D721Med (cell line): ENCODE results near the gene MYL5.
A peak's percentile ranks its signal among the peaks of the same experiment; 100 is the strongest.

ENCODE experiments used
- DNase-seq: peaks from one replicate; pipeline ENCODE4 v3.0.0; 2011; ENCODE audit warnings: low spot score; ENCODE audit not compliant: insufficient read length
- FAIRE-seq: peaks from 2 replicates; lab custom pipeline; 2011; peaks lifted over from hg19 to GRCh38; lab: Jason Lieb, UNC
- TF ChIP-seq, protein P1 (sequence below): IDR thresholded peaks from 2 replicates; pipeline ENCODE4 v1.5.1; 2012; ENCODE audit warnings: mild to moderate bottlenecking, control low read depth; ENCODE audit not compliant: insufficient read depth; ENCODE audit errors: missing control alignments

Gene MYL5, protein sequence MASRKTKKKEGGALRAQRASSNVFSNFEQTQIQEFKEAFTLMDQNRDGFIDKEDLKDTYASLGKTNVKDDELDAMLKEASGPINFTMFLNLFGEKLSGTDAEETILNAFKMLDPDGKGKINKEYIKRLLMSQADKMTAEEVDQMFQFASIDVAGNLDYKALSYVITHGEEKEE

DNA sequence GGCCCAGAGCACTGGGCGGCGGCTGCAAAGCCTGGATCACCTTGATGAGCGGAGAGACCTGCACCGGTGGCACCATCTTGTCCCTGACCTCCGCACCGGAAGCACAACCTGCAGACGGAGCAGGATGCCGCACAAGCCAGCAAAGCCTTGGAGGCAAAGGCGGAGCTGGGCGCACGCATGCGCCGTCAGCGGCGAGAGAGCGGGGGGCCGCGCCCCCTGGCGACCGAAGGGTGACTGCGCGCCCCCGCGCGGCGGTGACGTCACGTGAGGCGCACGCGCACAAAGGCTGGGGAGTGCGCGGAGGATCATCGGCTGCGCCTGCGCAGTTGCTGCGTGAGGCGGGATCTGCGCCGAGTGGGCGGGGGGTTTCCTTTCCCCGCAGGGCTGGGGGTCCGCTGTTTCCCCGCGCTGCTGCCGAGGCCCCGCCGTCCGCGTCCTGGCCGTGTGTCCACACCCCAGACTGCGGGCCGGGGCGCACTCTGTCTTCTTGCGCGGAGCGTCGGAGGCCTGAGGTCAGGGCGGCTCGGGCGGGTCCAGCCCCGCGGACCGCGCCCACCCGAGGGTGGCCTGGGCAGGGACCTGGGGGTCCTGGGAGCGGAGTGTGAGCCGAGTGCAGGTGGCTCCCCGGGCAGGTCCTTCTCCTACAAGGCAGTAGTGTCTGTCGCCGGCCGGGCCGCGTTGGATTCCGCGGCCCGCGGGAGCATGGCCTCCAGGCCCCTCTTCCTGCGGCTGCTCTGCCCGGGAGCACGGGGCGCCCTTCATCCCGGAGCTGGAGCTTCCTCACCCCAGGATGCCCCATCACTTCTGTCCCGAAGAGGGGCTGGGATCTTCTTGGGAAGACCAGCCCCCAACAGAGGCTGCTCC is at the start of gene MYL5, which contains the start of gene ATP5ME:
MYL5 (plus strand) TSS at position 371 of the 864 bp plus-strand sequence. CDS start 3,485 bp downstream, outside the sequence.
ATP5ME (minus strand) TSS at position 105 of the 864 bp plus-strand sequence; CDS start at position 76, 29 bp downstream.
- TF ChIP-seq, protein P1, sequence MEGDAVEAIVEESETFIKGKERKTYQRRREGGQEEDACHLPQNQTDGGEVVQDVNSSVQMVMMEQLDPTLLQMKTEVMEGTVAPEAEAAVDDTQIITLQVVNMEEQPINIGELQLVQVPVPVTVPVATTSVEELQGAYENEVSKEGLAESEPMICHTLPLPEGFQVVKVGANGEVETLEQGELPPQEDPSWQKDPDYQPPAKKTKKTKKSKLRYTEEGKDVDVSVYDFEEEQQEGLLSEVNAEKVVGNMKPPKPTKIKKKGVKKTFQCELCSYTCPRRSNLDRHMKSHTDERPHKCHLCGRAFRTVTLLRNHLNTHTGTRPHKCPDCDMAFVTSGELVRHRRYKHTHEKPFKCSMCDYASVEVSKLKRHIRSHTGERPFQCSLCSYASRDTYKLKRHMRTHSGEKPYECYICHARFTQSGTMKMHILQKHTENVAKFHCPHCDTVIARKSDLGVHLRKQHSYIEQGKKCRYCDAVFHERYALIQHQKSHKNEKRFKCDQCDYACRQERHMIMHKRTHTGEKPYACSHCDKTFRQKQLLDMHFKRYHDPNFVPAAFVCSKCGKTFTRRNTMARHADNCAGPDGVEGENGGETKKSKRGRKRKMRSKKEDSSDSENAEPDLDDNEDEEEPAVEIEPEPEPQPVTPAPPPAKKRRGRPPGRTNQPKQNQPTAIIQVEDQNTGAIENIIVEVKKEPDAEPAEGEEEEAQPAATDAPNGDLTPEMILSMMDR = peak; percentile 65
- no peak for FAIRE-seq

DNA sequence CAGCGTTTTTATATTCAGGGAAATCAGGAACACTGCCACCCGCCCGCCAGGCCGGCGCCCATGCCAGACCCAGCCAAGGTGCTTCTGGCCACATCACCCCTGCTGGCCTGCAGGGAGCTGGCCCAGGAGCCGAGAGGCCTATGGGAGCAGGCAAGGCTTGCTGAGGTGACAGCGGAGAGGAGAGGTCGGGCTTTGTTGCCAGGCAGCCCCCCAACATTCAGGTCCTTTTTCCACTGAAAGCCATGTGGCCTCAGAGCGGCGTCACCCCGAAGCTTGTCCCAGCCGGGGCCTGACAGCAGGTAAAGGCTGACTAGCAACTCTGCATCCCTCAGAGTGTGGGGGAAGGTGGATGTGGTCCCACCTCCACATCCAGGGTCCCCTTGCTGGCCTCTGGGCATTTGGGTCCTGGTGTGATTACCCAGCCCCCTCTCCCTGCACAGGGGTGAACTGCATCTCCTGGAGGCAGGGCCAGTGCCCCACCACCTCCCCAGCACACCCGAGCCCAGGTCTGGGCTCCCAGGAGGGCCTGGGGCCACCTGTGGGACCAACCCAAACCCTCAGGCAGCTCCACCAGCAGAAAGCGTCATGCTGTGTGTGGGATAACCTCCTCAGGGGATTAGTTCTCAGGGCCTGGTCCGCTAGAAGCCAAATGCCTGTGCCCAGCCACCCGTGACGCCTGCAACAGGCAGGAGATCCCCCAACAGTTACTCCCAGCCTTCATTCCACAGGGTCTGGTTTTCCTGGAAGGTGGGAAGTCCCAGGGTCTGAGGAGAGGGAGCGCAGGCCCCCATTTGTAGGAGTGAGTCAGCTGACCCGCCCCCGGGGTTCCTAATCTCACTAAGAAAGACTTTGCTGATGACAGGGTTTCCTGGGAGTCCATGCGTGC is 49.4 kb upstream of the MYL5 start, which contains the start of gene PDE6B:
PDE6B (plus strand) TSS at position 869 of the 886 bp plus-strand sequence. CDS start 54 bp downstream, outside the sequence.
- FAIRE-seq = no peak
- TF ChIP-seq, protein P1 = no peak
- peak; percentile 73 for DNase-seq

More for the DNA sequence above, at the start of gene MYL5, which contains the start of gene ATP5ME:
- DNase-seq = peak; percentile 100

DNA sequence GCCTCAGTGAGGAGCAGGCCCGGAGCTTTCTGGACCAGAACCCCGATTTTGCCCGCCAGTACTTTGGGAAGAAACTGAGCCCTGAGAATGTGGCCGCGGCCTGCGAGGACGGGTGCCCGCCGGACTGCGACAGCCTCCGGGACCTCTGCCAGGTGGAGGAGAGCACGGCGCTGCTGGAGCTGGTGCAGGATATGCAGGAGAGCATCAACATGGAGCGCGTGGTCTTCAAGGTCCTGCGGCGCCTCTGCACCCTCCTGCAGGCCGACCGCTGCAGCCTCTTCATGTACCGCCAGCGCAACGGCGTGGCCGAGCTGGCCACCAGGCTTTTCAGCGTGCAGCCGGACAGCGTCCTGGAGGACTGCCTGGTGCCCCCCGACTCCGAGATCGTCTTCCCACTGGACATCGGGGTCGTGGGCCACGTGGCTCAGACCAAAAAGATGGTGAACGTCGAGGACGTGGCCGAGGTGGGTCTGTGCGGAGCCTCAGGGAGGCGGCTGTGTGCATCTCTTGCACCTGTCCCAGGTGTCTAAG is 48.6 kb upstream of the MYL5 start:
- TF ChIP-seq, protein P1 = no peak
- DNase-seq = no peak
- no peak for FAIRE-seq

DNA sequence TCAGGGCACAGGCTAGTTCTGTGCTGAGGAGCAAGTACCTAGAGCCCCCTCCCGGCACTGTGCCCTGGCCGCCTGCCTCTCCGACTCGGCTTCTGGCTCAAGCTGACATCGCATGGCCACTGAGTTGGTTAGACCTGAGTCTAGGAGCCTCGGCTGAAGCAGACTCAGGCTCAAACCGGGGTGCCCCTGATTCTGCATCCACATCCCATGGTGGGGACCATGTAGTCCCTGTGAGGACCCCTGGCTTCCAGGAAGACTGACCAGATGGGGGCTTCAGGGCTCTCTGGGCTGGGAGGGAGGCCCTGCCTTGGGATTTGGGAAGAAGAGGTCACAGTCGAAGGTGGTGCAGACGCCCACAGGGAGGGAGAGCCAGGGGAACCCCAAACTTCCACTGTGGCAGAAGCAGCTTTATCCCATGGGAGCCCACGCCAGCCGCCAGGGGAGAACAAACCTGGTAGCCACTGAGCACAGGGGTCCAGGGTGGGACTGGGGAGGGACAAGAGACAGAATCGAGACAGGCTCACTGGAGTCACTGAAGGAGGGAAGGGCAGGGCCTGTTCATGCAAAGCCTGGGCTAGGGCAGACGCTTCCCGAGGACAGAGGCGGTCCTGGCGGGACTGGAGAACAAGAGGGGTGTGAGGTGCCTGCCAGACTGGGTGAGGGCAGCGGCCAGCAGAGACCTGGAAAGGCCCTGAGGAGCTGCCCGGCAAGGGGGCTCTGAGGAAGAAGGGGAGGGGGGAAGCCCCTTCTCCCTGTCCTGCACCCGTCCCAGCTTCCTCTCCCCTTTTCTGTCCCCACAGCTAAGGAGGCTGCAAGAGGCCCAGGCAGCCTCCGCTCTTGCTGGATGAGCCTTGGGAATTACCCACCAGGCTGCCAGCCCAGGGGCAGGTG is 47.9 kb upstream of the MYL5 start:
- no peak for FAIRE-seq
- TF ChIP-seq, protein P1 = no peak

DNA sequence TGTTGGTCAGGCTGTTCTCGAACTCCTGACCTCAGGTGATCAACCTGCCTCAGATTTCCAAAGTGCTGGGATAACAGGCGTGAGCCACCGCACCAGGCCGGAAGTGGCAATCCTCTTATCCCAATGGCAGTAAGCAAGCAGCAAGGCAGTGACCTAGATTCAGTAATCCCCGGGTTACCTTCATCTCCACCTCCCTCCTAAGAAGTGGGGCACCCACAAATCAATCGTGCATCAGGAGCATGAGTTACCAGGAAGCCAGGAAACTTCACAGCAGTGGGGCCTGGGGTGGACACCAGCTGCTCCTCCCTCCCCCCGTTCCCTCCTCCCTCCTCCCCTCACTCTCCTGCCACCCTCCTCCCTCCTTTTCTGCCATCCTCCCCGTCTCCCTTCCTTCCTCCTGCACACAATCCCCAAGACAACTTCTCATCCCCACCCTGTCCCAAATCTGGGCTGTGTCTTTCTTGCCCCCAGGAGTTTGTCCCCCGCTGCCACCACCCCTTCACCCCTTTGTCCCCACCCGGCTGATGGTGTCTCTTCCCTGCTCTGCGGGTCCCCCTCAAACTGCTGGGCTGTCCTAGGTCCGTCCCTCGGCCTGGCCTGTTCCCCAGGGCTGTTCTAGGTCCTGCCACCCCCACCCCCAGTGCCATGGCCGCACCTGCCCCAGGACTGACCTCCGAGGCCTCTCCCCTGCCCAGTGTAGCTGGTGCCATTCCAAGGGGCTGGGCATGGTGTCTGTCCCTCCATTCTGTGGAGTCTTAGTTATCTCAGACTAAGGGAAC is 46.8 kb upstream of the MYL5 start:
- FAIRE-seq = peak; percentile 86
- DNase-seq = peak; percentile 82
- TF ChIP-seq, protein P1 = no peak

More for the DNA sequence above, 47.9 kb upstream of the MYL5 start:
- DNase-seq = no peak
